Muscle layer of colon (tissue), 2 donors: ENCODE data around the gene B4GALNT3.

Source experiments
- H3K27ac ChIP-seq: one replicate; pipeline ENCODE4 v1.7.0; 2013; ENCODE audit warnings: low read depth, mild to moderate bottlenecking, low read length, moderate library complexity
- H3K27me3 ChIP-seq, 2 donors: one replicate each; pipeline ENCODE4 v1.7.0; 2013; ENCODE audit warnings: low read length in 2 of 2, mild to moderate bottlenecking in 2 of 2; ENCODE audit not compliant: insufficient read depth in 2 of 2, control insufficient read depth in 1 of 2
- H3K36me3 ChIP-seq: one replicate; pipeline ENCODE4 v1.7.0; 2013; ENCODE audit warnings: mild to moderate bottlenecking, low read length; ENCODE audit not compliant: insufficient read depth
- H3K4me1 ChIP-seq: one replicate; pipeline ENCODE4 v1.7.0; 2013; ENCODE audit warnings: mild to moderate bottlenecking, low read length; ENCODE audit not compliant: insufficient read depth
- H3K4me3 ChIP-seq, 2 donors: one replicate each; pipeline ENCODE4 v1.7.0; 2013; ENCODE audit warnings: low read length in 2 of 2, low read depth in 1 of 2, mild to moderate bottlenecking in 1 of 2, moderate library complexity in 1 of 2
- H3K9ac ChIP-seq: one replicate; pipeline ENCODE4 v1.7.0; 2013; ENCODE audit warnings: low read length
- H3K9me3 ChIP-seq: one replicate; pipeline ENCODE4 v1.7.0; 2013; ENCODE audit warnings: mild to moderate bottlenecking, low read length
- donor health status: abdominal sarcoma.
- donor health status: Adenocarcinoma of cecum.

B4GALNT3 gene

DNA sequence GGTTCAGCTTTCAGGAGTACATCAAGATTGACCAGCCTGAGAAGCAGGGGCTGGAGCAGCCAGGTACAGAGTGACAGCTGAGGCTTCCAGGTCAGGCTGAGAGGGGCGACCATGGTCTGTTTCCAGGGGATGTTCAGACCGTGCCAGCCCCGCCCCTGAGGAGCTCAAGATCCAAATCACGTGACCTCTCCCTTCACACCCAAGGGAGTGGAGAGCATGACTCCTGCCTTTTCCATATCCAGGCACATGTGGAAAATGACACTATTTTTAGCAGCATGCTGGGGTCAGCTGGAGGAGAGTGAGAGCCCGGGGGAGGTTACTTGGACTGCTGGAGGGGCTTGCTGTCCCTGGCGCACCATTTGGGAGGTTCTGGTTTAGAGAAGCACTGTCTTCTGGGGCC is 92.7 kb downstream of the B4GALNT3 start:
- H3K4me1 ChIP-seq: no peaks in the 10 kb centered on the region
- no peak overlapping the region for H3K4me3 ChIP-seq
- no peaks in the 10 kb centered on the region for H3K36me3 ChIP-seq
- no peaks in the 10 kb centered on the region for H3K9me3 ChIP-seq
- H3K9ac ChIP-seq: no peak overlapping the region
- no peak overlapping the region for H3K27ac ChIP-seq
- peaks cover 0 to 8% of the 10 kb centered on the region in 2 donors for H3K27me3 ChIP-seq

DNA sequence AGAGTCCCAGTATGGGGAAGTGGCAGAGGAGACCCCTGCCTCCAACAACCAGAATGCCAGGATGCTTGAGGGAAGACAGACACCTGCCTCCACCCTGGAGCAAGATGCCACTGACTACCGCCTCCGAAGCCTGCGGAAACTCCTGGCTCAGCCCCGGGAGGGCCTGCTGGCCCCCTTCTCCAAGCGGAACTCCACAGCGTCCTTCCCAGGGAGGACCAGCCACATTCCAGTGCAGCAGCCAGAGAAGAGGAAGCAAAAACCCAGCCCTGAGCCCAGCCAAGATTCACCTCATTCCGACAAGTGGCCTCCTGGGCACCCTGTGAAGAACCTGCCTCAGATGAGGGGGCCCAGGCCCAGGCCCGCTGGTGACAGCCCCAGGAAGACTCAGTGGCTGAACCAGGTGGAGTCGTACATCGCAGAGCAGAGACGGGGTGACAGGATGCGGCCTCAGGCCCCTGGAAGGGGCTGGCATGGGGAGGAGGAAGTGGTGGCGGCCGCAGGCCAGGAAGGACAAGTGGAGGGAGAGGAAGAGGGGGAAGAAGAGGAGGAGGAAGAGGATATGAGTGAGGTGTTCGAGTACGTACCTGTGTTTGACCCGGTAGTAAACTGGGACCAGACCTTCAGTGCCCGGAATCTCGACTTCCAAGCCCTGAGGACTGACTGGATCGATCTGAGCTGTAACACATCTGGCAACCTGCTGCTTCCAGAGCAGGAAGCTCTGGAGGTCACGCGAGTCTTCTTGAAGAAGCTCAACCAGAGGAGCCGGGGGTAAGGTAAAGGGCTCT is 93.7 kb downstream of the B4GALNT3 start:
- H3K4me3 ChIP-seq: no peak overlapping the region
- H3K36me3 ChIP-seq: no peaks in the 10 kb centered on the region
- no peaks in the 10 kb centered on the region for H3K9me3 ChIP-seq
- H3K4me1 ChIP-seq: no peaks in the 10 kb centered on the region
- no peak overlapping the region for H3K27ac ChIP-seq
- no peaks in the 10 kb centered on the region for H3K27me3 ChIP-seq
- H3K9ac ChIP-seq: no peak overlapping the region

DNA sequence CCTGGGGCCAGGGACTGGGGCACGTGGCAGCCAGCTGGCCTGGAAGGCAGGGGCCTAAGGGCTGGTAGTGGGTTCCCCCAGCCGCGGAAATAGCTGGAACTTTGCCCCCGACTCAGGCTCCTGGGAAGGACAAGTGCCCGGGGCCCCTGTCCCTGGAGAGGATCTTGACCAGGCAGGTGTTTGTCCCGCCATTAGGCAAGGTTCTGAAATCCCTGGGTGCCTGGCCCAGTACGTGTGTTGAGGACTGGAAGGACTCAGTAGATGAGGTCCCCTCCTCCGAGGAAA is 94.2 kb downstream of the B4GALNT3 start:
- Histone ChIP-seq H3K27me3 (no peaks in the 10 kb centered on the region), H3K9me3 (no peaks in the 10 kb centered on the region), H3K27ac (no peak overlapping the region), H3K4me1 (no peaks in the 10 kb centered on the region), H3K9ac (no peak overlapping the region), H3K36me3 (no peaks in the 10 kb centered on the region), H3K4me3 (no peak overlapping the region)

DNA sequence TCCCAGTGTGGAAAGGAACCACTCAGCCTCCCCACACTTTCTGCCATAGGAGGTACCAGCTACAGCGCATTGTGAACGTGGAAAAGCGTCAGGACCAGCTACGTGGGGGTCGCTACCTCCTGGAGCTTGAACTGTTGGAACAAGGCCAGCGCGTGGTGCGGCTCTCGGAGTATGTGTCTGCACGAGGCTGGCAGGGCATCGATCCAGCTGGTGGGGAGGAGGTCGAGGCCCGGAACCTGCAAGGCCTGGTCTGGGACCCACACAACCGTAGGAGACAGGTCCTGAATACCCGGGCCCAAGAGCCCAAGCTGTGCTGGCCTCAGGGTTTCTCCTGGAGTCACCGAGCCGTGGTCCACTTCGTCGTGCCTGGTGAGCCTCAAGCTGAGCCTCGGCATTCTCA is 96.8 kb downstream of the B4GALNT3 start:
- no peaks in the 10 kb centered on the region for H3K9me3 ChIP-seq
- H3K36me3 ChIP-seq: no peaks in the 10 kb centered on the region
- H3K9ac ChIP-seq: no peak overlapping the region
- no peaks in the 10 kb centered on the region for H3K27me3 ChIP-seq
- H3K27ac ChIP-seq: no peak overlapping the region
- no peaks in the 10 kb centered on the region for H3K4me1 ChIP-seq
- no peak overlapping the region for H3K4me3 ChIP-seq

DNA sequence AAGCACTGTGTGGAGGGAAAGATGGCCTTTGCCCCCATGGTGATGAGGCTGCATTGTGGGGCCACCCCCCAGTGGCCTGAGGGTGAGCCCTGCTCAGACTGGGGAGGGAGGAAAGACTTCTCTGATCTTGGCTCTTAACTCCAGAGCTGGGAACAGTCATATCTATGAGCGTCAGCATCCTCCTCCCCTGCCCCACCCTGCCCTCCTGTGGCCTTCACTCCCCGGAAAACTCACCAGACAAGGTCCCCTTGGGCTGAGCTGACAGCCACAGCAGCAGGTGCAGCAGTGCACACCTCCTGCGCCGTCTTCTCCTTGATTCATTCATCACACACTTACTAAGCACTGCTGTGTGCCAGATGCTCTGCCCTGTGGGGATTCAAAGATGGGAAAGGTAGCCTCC is 98.8 kb downstream of the B4GALNT3 start:
- Histone ChIP-seq H3K36me3 (no peaks in the 10 kb centered on the region), H3K9ac (no peak overlapping the region), H3K27me3 (no peaks in the 10 kb centered on the region), H3K9me3 (no peaks in the 10 kb centered on the region), H3K27ac (no peak overlapping the region), H3K4me3 (no peak overlapping the region), H3K4me1 (no peaks in the 10 kb centered on the region)

DNA sequence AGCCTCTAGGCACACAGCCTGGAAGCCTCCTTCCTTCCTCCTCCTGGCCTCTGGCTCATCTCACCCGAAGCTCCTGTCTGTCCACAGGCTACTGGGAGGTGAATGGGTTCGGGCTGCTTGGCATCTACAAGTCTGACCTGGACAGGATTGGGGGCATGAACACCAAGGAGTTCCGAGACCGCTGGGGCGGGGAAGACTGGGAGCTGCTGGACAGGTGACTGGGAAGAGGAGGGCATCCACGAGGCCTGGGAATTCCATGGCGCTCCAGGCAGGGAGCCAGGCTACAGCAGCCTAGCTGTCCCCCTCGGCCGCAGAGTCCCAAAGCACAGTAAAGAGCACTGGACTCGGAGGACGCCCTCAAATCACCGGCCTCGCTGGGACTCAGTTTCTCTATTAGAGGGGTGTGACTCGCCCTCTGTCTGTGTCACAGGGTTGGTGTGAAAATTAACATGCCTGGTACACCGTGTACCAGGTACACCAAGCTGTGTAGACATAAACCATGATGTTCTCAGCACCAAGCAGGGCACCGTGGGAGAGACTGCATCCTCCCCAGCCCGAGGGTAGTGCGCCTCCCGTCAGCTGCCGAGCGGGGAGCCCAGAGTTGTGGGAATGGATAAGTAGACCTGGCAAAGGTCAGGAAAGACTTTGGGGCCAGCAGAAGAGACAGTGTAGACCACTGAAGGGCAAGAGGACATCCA is 99.6 kb downstream of the B4GALNT3 start:
- Histone ChIP-seq H3K27ac (no peak overlapping the region), H3K36me3 (no peaks in the 10 kb centered on the region), H3K4me3 (no peak overlapping the region), H3K27me3 (no peaks in the 10 kb centered on the region), H3K4me1 (no peaks in the 10 kb centered on the region), H3K9me3 (no peaks in the 10 kb centered on the region), H3K9ac (no peak overlapping the region)

DNA sequence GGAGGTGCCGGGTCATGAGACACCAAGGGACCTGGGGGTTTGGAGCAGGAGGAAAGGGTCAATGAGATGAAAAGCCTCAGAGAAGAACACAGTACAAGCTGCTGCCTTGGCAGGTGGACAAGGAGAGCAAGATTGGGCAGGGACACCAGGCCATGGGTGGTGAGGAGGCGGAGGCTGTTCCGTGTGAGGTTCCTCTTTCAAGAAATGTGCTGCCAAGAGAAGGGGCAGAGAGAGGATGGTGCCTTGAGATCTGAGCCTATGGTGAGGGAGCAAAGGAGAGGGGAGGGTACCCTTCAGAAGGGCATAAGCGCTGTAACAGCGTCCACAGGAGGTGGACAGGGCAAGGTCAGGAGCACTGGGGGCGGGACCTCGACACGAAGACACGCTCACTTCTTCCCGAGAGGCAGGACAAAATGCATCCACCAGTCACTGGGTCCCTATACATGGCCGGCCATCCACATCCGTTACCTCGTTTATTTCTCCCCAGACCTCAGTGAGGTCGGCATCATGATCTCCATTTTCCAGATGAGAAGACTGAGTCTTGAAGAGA is 100.2 kb downstream of the B4GALNT3 start:
- H3K4me1 ChIP-seq: no peaks in the 10 kb centered on the region

DNA sequence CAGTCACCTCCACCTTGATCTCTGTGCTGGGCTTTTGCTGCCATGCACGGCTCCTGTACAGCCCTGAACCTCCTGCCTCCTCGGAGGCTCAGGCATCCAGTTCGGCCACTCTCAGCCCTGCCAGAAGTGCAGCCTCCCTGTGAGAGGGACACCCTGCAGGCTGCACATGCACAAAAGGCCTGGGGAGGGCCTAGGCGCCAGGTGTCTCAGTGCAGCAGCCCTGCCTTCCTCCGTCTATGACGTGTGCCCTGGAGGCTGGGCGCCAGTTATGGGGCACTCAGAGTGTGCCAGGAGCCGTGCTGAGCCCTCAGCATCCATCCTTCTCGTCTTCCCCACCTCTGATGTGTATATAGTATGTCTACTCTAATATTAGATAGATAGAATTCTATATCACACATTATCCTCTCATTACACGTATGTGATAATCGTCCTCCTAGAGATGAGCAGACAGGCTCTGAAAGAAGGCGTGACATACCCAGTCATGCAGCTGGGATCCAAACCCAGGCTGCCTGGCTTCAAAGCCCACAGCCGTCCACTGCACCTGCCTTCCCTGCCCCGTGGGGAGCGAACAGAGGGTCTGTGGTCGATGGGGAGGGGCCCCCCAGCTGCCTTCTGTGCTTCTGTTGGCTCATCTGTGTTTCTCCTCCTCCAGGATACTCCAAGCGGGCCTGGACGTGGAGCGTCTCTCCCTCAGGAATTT is 101.1 kb downstream of the B4GALNT3 start:
- H3K27me3 ChIP-seq: no peaks in the 10 kb centered on the region
- no peak overlapping the region for H3K4me3 ChIP-seq
- no peaks in the 10 kb centered on the region for H3K9me3 ChIP-seq
- no peak overlapping the region for H3K9ac ChIP-seq
- no peaks in the 10 kb centered on the region for H3K36me3 ChIP-seq
- no peak overlapping the region for H3K27ac ChIP-seq
- no peaks in the 10 kb centered on the region for H3K4me1 ChIP-seq

More for the DNA sequence above, 100.2 kb downstream of the B4GALNT3 start:
- no peaks in the 10 kb centered on the region for H3K36me3 ChIP-seq
- no peak overlapping the region for H3K27ac ChIP-seq
- H3K9ac ChIP-seq: no peak overlapping the region
- H3K27me3 ChIP-seq: no peaks in the 10 kb centered on the region
- H3K4me3 ChIP-seq: no peak overlapping the region
- no peaks in the 10 kb centered on the region for H3K9me3 ChIP-seq

DNA sequence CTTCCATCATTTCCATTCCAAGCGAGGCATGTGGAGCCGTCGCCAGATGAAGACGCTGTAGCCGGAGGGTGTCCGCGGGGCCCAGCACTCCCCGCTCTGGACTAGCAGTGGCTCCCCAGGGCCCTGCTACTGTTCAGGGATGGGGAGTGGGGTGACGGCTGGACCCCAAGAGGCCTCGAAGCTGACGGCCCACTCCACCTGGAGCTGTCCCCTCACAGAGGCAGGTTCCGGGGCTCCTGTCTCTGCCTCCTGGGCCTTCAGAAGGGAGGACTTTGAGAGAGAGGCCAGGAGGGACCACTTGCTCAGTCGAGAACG is 101.6 kb downstream of the B4GALNT3 start:
- Histone ChIP-seq H3K27ac (no peak overlapping the region), H3K4me3 (no peak overlapping the region)

DNA sequence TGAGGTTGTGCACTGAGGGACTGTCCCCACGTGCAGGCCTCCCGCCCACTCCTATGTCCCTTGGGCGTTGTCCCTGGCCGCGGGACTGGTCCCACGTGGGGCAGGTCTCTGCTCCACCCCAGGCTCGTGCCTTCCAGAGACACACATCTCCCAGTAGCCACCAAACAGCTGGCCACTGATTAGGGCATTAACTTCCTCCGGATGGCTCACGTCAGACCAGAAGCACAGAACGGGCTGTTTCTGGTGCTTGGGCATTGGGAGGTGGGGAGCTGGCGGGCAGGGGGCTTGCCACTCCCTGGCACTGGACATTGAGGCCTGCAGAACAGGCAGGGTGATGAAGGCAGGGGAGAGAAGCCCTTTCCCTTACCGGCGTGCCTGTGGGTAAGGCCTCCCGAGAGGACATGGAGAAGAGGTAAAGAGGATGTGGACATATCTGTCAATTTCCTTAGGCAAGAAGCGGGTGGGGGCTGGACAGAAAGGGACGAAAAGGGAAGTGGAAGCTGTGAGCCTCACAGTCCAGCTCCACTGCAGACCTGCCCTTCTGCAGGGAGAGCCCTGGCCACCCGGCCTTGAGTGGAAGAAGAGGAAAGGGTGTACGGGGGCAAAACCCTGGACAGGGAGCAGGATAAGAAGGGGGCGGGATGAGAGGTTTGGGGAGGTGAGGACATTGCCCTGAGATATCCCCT is 102.3 kb downstream of the B4GALNT3 start:
- no peaks in the 10 kb centered on the region for H3K36me3 ChIP-seq
- no peaks in the 10 kb centered on the region for H3K9me3 ChIP-seq
- no peaks in the 10 kb centered on the region for H3K4me1 ChIP-seq
- no peak overlapping the region for H3K4me3 ChIP-seq
- no peak overlapping the region for H3K9ac ChIP-seq
- H3K27me3 ChIP-seq: no peaks in the 10 kb centered on the region
- no peak overlapping the region for H3K27ac ChIP-seq

More for the DNA sequence above, 101.6 kb downstream of the B4GALNT3 start:
- Histone ChIP-seq H3K9ac (no peak overlapping the region), H3K4me1 (no peaks in the 10 kb centered on the region), H3K27me3 (no peaks in the 10 kb centered on the region), H3K36me3 (no peaks in the 10 kb centered on the region), H3K9me3 (no peaks in the 10 kb centered on the region)

DNA sequence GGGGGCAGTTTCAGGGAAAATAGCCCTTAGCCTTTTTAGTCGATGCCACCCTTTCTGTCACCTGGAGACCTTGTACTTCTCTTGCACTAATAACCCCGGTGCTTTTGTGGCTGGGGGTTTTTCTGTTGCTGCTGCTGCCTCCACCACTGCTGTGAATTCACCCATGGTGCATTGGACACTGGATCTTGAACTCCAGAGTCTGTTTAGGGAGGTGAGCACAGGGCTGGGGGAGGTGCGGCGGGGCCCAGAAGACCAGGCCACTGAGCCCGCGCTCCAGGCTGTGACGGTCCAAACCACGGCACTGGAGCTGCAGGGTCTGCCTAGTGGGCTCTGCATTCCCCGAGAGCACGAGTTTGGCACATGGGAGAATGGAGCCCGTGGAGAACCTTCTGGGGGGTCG is 102.9 kb downstream of the B4GALNT3 start:
- H3K4me1 ChIP-seq: no peaks in the 10 kb centered on the region
- no peak overlapping the region for H3K4me3 ChIP-seq
- no peaks in the 10 kb centered on the region for H3K27me3 ChIP-seq
- no peak overlapping the region for H3K9ac ChIP-seq
- H3K36me3 ChIP-seq: no peaks in the 10 kb centered on the region
- H3K27ac ChIP-seq: no peak overlapping the region
- H3K9me3 ChIP-seq: no peaks in the 10 kb centered on the region
